Stomach (tissue), 4 donors: ENCODE measurements around the gene SLC45A2.

ENCODE experiments used
- EP300 ChIP-seq: sonication (generic); formaldehyde crosslinking; IDR thresholded peaks from one replicate; pipeline ENCODE4 v1.6.1; 2017; ENCODE audit warnings: antibody characterized with exemption
- POLR2A ChIP-seq, 4 donors: fragments of 450-650 bp; IDR thresholded peaks; one replicate each; pipeline ENCODE4 v1.6.1; 2016; ENCODE audit warnings: antibody characterized with exemption in 4 of 4, control low read depth in 2 of 4, mild to moderate bottlenecking in 1 of 4, moderate library complexity in 1 of 4
- POLR2AphosphoS5 ChIP-seq, 3 donors: sonication (generic); formaldehyde crosslinking; IDR thresholded peaks; one replicate each; pipeline ENCODE4 v1.6.1; 2016; ENCODE audit warnings: antibody characterized with exemption in 3 of 3
- TF ChIP-seq, protein P1 (sequence below), 7 experiments: fragments of 450-650 bp in 4 of 7; fragments of 200-600 bp in 3 of 7; sonication (generic) in 3 of 7; IDR thresholded peaks; one replicate each; pipeline ENCODE4 v1.5.1; 2016 to 2019; ENCODE audit warnings: antibody characterized with exemption in 7 of 7, control low read depth in 2 of 7, mild to moderate bottlenecking in 1 of 7

DNA sequence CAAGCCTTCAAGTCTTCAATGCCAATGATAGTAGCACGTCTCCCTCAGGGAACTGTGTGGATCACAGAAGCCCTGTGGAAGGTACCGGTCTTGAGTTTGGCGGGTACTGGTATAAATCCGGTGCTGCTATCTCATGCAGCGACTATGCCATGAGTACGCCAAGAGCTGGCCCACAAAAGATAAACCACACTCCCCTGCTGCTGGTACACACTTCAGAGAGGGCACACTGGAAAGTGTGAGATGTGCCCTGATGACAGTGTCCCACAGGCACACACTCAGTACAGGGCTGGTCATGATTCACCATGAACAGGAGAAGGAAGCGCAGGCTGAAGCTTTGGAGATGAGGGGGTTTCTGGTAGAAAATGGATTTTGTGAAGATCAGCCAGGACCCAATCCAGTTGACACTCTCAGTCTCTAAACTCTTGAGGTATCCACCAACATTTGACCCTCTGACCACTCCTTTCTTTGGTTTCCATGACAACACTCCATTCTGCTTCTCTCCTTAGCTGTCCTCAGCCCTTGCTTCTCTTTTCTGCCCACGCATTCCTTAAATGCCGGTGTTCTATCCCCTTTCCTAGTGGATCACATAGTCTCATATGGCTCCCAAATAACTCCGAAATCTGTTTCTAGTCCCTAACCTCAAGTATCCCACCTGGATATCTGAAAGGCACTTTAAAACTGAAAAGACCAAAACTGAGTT, 18.3 kb upstream of the SLC45A2 start:
- TF ChIP-seq, protein P1, sequence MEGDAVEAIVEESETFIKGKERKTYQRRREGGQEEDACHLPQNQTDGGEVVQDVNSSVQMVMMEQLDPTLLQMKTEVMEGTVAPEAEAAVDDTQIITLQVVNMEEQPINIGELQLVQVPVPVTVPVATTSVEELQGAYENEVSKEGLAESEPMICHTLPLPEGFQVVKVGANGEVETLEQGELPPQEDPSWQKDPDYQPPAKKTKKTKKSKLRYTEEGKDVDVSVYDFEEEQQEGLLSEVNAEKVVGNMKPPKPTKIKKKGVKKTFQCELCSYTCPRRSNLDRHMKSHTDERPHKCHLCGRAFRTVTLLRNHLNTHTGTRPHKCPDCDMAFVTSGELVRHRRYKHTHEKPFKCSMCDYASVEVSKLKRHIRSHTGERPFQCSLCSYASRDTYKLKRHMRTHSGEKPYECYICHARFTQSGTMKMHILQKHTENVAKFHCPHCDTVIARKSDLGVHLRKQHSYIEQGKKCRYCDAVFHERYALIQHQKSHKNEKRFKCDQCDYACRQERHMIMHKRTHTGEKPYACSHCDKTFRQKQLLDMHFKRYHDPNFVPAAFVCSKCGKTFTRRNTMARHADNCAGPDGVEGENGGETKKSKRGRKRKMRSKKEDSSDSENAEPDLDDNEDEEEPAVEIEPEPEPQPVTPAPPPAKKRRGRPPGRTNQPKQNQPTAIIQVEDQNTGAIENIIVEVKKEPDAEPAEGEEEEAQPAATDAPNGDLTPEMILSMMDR (IDR thresholded peaks at IDR 0.05), result no peak
- no peak for TF ChIP-seq EP300
- no peak for TF ChIP-seq POLR2A (IDR thresholded peaks at IDR 0.05)
- TF ChIP-seq POLR2AphosphoS5 (IDR thresholded peaks at IDR 0.05), result no peak
